OCI-LY7 (cell line): Measurements from ENCODE around the gene URB2.

Source experiments
- EZH2phosphoT487 ChIP-seq: fragments of 200-600 bp; sonication (generic); IDR thresholded peaks from 2 replicates; pipeline ENCODE4 v1.6.1; 2018; ENCODE audit warnings: low read depth, borderline replicate concordance, mild to moderate bottlenecking, mixed run types, antibody characterized with exemption, low read length, moderate library complexity, mixed read lengths
- TF ChIP-seq, protein P1 (sequence below): fragments of 200-600 bp; sonication (generic); conservative IDR thresholded peaks from 2 replicates; pipeline ENCODE4 v1.5.1; 2014; ENCODE audit warnings: mild to moderate bottlenecking, antibody characterized with exemption, low read length, moderate library complexity, mixed read lengths

DNA sequence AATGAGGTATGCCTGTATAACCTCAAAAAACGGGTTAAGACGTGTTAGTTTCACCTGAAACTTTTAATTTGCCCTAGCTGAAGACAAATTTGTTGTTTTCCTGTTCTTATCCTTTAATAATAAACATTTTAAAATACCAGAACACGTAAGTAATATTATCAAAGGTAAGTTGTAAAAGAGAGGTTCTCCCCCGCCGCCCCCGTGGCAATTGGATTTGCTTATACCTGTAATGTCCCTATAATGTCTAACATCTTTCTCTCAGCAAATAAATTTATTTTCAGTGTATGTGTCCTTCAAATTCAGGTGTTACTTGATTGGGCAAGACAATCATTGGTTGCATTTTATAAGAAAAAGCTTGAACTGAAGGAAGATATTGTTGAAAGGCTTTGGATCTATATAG, 5.9 kb downstream of the URB2 start:
- TF ChIP-seq, protein P1, sequence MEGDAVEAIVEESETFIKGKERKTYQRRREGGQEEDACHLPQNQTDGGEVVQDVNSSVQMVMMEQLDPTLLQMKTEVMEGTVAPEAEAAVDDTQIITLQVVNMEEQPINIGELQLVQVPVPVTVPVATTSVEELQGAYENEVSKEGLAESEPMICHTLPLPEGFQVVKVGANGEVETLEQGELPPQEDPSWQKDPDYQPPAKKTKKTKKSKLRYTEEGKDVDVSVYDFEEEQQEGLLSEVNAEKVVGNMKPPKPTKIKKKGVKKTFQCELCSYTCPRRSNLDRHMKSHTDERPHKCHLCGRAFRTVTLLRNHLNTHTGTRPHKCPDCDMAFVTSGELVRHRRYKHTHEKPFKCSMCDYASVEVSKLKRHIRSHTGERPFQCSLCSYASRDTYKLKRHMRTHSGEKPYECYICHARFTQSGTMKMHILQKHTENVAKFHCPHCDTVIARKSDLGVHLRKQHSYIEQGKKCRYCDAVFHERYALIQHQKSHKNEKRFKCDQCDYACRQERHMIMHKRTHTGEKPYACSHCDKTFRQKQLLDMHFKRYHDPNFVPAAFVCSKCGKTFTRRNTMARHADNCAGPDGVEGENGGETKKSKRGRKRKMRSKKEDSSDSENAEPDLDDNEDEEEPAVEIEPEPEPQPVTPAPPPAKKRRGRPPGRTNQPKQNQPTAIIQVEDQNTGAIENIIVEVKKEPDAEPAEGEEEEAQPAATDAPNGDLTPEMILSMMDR = no peak
- no peak for TF ChIP-seq EZH2phosphoT487
